Measurements from ENCODE around the gene GLOD5.

The GLOD5 gene

GRCh38 chrX:48769230-48769629 is 7.7 kb downstream of the GLOD5 start:
- DNase-seq = no peak

GRCh38 chrX:48770296-48770695 is 8.7 kb downstream of the GLOD5 start:
- no peak for DNase-seq

GRCh38 chrX:48772602-48773001 is 11.1 kb downstream of the GLOD5 start:
- DNase-seq = no peak

- DNase-seq = no peak
Measured at GRCh38 chrX:48776818-48777439, 15.4 kb downstream of the GLOD5 start.

GRCh38 chrX:48779399-48779798 is 17.9 kb downstream of the GLOD5 start:
- DNase-seq = no peak

GRCh38 chrX:48781705-48782104 is 20.2 kb downstream of the GLOD5 start:
- DNase-seq = no peak

GRCh38 chrX:48782216-48782615 is 20.7 kb downstream of the GLOD5 start:
- DNase-seq = no peak

GRCh38 chrX:48782795-48783194 is 21.2 kb downstream of the GLOD5 start:
- DNase-seq = no peak

GRCh38 chrX:48784726-48785125 is 23.2 kb downstream of the GLOD5 start:
- DNase-seq = no peak

GRCh38 chrX:48785186-48785539 is 23.6 kb downstream of the GLOD5 start:
- no peak for DNase-seq

- no peak for DNase-seq
Measured at GRCh38 chrX:48785540-48786214, 24.1 kb downstream of the GLOD5 start.

- no peak for DNase-seq
Measured at GRCh38 chrX:48786341-48786800, 24.8 kb downstream of the GLOD5 start, which contains the start of gene GATA1. TSS of gene GATA1 (plus strand) at chrX:48786590. CDS start at chrX:48791110, 4,520 bp downstream.

GRCh38 chrX:48786825-48787504 is 25.4 kb downstream of the GLOD5 start:
- no peak for DNase-seq

GRCh38 chrX:48787505-48788443 is 26.2 kb downstream of the GLOD5 start:
- DNase-seq = no peak

- DNase-seq = no peak
Measured at GRCh38 chrX:48789366-48790220, 28.0 kb downstream of the GLOD5 start.

GRCh38 chrX:48790477-48790876 is 28.9 kb downstream of the GLOD5 start:
- no peak for DNase-seq

- DNase-seq = no peak
Measured at GRCh38 chrX:48791063-48791820, 29.7 kb downstream of the GLOD5 start.

- no peak for DNase-seq
Measured at GRCh38 chrX:48792219-48792618, 30.7 kb downstream of the GLOD5 start.

GRCh38 chrX:48793935-48794334 is 32.4 kb downstream of the GLOD5 start:
- DNase-seq = no peak

- no peak for DNase-seq
Measured at GRCh38 chrX:48794340-48794910, 32.9 kb downstream of the GLOD5 start.
